ENCODE results near the gene SHISA5.

- TF ChIP-seq FOSL1 (IDR thresholded peaks at IDR 0.05; ENCODE audit: low read depth) (no peak), ELF1 (IDR thresholded peaks at IDR 0.05; ENCODE audit: borderline replicate concordance, low read depth) (no peak), EZH2 (IDR thresholded peaks at IDR 0.05) (no peak), REST (IDR thresholded peaks at IDR 0.05; ENCODE audit: low read depth) (no peak), POLR2AphosphoS5 (IDR thresholded peaks at IDR 0.05; ENCODE audit: low read depth, low read length) (peak; percentile 77), YY1 (IDR thresholded peaks at IDR 0.05; ENCODE audit: extremely low read depth, insufficient replicate concordance, low read depth, low read length) (peak; percentile 91), EGR1 (IDR thresholded peaks at IDR 0.05; ENCODE audit: low read depth) (no peak)
- TF ChIP-seq, protein P1, sequence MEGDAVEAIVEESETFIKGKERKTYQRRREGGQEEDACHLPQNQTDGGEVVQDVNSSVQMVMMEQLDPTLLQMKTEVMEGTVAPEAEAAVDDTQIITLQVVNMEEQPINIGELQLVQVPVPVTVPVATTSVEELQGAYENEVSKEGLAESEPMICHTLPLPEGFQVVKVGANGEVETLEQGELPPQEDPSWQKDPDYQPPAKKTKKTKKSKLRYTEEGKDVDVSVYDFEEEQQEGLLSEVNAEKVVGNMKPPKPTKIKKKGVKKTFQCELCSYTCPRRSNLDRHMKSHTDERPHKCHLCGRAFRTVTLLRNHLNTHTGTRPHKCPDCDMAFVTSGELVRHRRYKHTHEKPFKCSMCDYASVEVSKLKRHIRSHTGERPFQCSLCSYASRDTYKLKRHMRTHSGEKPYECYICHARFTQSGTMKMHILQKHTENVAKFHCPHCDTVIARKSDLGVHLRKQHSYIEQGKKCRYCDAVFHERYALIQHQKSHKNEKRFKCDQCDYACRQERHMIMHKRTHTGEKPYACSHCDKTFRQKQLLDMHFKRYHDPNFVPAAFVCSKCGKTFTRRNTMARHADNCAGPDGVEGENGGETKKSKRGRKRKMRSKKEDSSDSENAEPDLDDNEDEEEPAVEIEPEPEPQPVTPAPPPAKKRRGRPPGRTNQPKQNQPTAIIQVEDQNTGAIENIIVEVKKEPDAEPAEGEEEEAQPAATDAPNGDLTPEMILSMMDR (IDR thresholded peaks at IDR 0.05 in 2 of 3, conservative IDR thresholded peaks at IDR 0.05 in 1 of 3; ENCODE audit: borderline replicate concordance in 1 of 3, insufficient read depth in 1 of 3, low read depth in 2 of 3, low read length in 2 of 3): no peak
- TF ChIP-seq, protein P2, sequence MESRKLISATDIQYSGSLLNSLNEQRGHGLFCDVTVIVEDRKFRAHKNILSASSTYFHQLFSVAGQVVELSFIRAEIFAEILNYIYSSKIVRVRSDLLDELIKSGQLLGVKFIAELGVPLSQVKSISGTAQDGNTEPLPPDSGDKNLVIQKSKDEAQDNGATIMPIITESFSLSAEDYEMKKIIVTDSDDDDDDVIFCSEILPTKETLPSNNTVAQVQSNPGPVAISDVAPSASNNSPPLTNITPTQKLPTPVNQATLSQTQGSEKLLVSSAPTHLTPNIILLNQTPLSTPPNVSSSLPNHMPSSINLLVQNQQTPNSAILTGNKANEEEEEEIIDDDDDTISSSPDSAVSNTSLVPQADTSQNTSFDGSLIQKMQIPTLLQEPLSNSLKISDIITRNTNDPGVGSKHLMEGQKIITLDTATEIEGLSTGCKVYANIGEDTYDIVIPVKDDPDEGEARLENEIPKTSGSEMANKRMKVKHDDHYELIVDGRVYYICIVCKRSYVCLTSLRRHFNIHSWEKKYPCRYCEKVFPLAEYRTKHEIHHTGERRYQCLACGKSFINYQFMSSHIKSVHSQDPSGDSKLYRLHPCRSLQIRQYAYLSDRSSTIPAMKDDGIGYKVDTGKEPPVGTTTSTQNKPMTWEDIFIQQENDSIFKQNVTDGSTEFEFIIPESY (IDR thresholded peaks at IDR 0.05; ENCODE audit: extremely low read depth, insufficient replicate concordance, low read length): no peak
Observed at GRCh38 chr3:48439820-48440589, 64.0 kb downstream of the SHISA5 start, which contains the start of the genes CCDC51 and TMA7.
